Heart left ventricle (tissue), 13 donors: ENCODE measurements around the gene AKAP13.

Experiments used
- POLR2A ChIP-seq, 2 donors: fragments of 450-650 bp; IDR thresholded peaks; one replicate each; pipeline ENCODE4 v1.6.1; 2017; ENCODE audit warnings: antibody characterized with exemption in 2 of 2, mild to moderate bottlenecking in 2 of 2, moderate library complexity in 2 of 2
- TF ChIP-seq, protein P1 (sequence below), 12 donors: fragments of 200-600 bp; sonication (generic) in 4 of 12; IDR thresholded peaks; one replicate each; pipeline versions ENCODE4 v1.5.0 to v1.8.0; 2018 to 2022; ENCODE audit warnings: antibody characterized with exemption in 12 of 12, mild to moderate bottlenecking in 5 of 12
- donor health status: ischemic (EF 13 %, LVEDD 7.1; RV severe dilation, severe dysfunction).
- donor health status: DM: no; HTN: yes; CAD: no.
- donor health status: DM: no; HTN: no; CAD: no.
- donor health status: ischemic (EF 25% LVEDD 6.9; RV normal size, moderate dysfunction).
- donor health status: ischemic (EF 25% LVEDD 5.7; RV mildly dilated, moderate dysfunction).
- donor health status: ischemic (EF 35%, LVEDD 5.7; RV mildly dilated, moderate dysfunction).
- donor health status: nonischemic (EF 11% LVEDD 7.7; RV severe dilation, severe dysfunction).
- donor health status: DM: yes; HTN: yes; CAD: no.
- donor health status: PGD.
- donor health status: ischemic (EF 29% LVEDD 5.4; RV normal size, mild dysfunction).
- donor health status: nonischemic (EF 23%, LVEDD 6.1; RV moderate dilation, normal function).

DNA sequence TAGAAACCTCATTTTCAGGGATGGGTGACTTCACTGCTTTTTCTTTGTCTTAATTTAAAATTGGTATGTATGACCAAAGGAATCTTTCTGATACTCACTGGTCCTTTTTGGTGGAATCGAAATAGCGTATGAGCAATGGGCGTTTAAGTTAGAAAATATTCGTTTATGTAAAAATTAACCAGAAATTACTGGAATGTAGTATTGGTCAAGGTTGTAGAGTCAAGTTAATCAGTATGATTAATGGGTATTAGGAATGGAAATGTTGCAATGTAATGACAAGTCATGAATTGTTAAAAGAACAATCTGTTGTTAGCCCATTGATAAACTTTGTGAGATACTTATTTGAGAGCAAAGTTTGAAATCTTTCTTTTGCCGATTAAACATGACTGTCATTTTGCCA lies 36.9 kb downstream of the AKAP13 start:
- TF ChIP-seq, protein P1, sequence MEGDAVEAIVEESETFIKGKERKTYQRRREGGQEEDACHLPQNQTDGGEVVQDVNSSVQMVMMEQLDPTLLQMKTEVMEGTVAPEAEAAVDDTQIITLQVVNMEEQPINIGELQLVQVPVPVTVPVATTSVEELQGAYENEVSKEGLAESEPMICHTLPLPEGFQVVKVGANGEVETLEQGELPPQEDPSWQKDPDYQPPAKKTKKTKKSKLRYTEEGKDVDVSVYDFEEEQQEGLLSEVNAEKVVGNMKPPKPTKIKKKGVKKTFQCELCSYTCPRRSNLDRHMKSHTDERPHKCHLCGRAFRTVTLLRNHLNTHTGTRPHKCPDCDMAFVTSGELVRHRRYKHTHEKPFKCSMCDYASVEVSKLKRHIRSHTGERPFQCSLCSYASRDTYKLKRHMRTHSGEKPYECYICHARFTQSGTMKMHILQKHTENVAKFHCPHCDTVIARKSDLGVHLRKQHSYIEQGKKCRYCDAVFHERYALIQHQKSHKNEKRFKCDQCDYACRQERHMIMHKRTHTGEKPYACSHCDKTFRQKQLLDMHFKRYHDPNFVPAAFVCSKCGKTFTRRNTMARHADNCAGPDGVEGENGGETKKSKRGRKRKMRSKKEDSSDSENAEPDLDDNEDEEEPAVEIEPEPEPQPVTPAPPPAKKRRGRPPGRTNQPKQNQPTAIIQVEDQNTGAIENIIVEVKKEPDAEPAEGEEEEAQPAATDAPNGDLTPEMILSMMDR (IDR thresholded peaks at IDR 0.05): no peak
- no peak for TF ChIP-seq POLR2A (IDR thresholded peaks at IDR 0.05)
